Loucy (cell line): ENCODE data around the gene SYP.

ENCODE experiments used
- CTCF ChIP-seq: fragments of 200-600 bp; sonication (generic); conservative IDR thresholded peaks from 2 replicates; pipeline ENCODE4 v1.5.1; 2014; ENCODE audit warnings: mild to moderate bottlenecking, antibody characterized with exemption, low read length
- EZH2phosphoT487 ChIP-seq: fragments of 200-600 bp; IDR thresholded peaks from 2 replicates; pipeline ENCODE4 v1.6.1; 2018; ENCODE audit warnings: antibody characterized with exemption, mild to moderate bottlenecking, moderate library complexity, borderline replicate concordance

GRCh38 chrX:49139713-49140112, 60.3 kb downstream of the SYP start:
- no peak for TF ChIP-seq CTCF
- TF ChIP-seq EZH2phosphoT487, result no peak
